Left hindlimb (tissue), 1 donor: ENCODE data around the gene GSTM3.
A peak's percentile ranks its signal among the peaks of the same experiment; 100 is the strongest.
"Not testable (repeated sequence)": the region's sequence is repeated elsewhere in the genome, so short reads cannot be mapped to it uniquely, and the experiment has no call there.

Experiments
- DNase-seq: peaks from one replicate; pipeline ENCODE4 v3.0.0-alpha.2; 2018

The GSTM3 gene

DNA sequence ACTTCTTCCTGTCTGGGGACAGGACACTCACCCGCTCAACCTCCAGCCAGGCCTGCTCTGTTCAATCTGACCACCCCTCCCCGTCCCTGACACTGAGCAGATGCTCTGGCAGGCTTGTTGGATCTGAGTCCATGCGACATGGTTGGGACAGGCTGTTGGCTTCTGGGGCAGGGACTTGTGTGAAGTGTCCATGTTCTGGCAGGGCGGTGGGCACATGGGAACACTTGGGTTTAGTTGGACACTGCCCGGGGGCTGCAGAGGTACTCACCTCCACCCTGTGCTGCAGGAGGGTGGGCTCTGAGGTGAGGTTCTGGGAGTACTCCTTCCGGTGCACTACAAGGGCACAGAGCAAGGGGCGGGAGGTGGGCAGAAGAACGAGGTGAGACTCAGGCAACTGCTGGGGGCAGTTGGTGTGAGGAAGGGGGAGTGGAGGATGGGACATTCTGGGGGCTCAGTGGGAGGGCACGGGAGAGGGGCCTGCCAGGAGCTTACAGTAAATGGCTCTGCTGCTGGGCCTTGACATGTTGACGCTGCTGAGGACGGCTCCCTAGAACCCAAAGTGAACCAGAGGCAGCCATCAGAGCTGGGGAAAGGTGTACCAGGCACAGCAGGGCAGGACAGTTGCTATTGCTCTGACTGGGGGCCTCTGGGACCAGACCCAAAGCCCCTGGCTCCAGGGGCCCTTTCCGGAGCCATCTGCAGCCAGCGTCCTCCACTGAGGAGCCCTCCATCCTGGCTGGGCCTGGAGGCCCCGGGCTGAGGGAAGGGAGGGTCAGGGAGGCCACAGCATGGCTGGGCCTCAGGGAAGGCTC is 20.6 kb upstream of the GSTM3 start:
- no peak for DNase-seq

DNA sequence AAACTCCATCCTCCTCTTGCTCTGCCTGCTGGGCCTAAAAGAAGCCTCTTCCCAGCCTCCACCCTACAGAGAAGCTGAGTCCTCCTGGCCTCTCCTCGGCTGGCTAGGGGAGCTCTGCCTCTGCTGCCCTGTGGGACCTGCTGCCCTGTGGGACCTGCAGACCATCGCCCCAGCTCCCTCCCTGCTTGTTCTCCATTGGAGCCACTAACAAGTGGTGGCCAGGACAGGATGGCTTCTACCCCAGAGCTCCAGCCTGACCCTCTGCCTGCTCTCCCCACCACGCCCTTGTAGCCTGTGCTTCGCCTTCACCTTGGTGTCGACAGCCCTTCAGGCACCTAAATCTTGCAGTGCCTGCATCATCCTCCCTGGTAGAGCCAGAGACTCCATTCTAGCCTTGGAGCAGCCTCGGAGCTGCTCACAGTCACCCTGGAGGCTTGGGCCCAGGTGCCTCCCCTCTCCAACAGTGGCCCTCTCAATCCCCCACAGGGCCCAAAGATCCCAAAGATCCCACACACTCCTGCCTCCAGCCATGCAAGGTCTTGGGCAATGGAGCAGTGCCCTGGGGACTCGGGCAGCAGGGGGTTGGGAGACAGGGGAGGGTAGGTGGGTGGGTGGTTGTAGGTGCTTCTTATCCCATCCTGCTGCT is 19.9 kb upstream of the GSTM3 start:
- DNase-seq: no peak

DNA sequence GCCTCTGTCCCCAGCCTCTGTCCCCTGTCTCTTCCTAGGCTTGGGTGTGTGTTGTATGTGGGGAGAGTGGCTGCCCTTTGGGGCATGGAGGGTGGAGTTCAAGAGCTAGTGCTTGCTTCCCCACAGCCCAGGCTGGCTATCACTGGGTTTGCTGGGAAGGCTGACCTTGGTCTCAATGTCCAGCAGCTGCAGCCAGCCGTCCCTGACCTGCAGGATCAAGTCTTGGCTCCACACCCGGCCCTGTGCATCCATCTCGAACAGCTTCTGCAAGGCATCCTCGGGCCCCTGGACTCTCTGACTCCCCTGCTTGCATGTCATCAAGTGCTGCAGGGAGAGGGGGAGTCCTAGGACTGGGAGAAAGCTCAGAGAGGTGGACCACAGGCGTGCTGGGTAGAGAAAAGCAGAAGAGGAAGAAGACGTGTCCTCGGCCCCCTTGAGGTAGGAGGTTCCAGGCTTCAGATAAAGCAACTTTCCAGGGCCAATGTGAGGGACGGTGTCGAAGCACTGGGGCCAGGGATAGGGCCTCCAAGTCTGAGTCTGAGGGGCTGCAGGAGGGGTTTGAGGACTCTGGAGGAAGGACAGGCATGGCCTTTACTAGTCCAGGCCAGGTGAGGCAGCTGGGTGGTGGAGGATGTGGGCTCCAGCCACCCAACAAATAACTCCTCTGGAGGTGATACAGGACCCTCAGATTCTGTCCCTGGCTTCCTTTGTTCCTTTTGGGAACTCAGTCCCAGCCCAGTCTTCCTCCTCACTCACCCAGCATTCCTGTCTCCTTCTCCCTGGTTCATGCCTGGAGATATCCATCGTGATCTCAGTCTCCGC is 18.9 kb upstream of the GSTM3 start:
- DNase-seq: no peak

DNA sequence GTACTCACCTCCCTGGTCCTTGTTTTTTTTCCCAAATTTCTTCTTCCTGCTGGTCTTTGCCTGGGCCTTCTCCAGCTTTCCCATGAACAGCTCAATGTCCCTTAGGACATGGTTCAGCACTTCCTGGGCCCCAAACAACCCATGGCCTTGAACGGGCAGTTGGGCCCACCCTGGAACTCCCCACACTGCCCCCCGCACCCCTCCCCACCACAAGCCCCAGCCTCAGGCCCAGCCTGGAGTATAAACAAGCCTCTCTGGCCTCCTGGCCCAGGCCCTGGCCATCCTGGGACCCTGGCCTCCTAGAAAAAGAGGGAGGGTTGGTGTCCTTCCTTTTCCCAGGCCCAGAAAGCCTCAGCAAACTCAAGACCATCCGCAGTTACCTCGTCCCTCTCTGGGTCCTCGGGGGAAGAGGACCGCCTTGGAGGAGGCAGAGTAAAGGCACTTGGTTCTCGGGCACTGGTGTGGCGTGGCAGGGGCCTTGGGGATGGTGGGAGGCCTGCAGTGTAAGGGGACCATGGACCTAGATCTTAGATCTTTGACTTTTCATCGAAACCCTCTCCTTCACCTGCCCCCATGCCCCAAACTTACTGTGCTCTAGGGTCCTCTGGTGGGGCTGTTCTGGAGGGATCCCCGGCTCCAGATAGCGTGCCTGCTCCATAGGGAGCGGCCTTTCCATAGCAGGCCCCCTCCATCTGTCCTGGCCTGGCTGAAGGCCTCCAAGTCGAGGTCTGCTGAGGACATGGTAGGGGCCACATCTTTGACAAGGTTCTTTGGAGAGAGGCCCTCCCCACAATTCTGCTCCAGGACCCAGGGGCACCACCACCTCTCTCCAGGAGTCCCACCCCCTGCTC is 17.3 kb upstream of the GSTM3 start:
- DNase-seq: no peak

DNA sequence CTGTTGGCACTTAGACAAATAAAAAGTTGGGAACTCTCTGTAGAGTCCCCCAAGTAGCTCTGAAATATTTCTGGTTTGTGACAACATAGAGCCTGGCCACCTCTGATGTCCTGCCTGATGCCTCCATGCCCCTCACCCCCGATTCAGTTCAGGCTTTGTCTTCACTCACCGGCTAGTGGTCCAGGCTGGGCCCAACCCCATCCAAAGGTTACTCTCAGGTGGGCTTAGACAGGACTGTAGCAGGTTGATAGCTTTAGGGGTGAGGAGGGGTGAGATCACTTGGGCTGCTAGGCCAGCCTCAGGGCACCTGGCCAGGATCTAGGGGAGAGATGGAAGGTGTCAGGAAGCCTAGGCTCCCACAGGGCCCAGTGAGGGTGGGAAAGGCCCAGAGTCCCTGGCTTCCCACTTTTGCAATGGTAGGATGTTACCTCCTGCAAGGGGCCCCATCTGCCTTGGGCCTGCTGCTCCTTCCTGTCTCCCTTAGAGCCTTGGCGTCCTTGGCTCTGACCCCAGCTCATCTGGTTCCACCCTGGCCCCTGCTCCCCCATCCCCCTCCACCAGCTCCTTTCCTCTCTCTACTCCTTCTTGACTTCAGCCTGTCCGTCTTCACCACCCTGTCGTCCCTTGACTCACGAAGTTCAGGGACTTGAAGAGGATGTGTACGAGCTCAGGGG is 16.1 kb upstream of the GSTM3 start:
- DNase-seq: no peak

DNA sequence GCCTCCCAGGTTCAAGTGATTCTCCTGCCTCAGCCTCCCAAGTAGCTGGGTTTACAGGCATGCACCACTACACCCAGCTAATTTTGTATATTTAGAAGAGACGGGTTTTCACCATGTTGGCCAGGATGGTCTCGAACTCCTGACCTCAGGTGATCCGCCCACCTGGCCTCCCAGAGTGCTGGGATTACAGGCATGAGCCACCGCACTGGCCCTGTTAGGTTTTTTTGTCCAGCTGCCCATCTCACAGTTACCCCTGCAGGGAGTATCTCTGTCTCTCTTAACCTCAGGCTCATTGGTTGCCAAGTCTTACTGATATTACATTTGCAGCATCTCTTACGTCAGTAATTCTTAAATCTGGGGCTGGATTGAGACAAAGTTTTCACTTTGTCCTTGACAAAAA is 15.5 kb upstream of the GSTM3 start:
- DNase-seq: not testable (repeated sequence)

DNA sequence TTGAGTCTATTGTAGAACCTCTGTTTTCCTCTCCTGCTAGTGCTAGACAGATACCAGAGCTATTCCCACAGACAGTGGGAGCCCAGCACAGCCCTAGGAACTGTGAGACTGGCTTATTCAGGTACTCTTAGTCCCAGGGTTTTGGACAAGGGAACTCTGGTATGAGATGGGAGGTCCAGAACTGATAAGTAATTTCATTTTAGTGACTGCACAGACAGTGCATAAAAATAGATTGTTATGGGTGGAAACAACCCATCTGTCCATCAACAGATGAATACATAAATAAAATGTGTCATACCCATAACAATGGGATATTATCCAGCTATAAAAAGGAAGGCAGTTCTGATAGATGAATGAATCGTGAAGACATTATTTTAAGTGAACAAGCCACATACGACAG is 13.9 kb upstream of the GSTM3 start:
- no peak for DNase-seq

DNA sequence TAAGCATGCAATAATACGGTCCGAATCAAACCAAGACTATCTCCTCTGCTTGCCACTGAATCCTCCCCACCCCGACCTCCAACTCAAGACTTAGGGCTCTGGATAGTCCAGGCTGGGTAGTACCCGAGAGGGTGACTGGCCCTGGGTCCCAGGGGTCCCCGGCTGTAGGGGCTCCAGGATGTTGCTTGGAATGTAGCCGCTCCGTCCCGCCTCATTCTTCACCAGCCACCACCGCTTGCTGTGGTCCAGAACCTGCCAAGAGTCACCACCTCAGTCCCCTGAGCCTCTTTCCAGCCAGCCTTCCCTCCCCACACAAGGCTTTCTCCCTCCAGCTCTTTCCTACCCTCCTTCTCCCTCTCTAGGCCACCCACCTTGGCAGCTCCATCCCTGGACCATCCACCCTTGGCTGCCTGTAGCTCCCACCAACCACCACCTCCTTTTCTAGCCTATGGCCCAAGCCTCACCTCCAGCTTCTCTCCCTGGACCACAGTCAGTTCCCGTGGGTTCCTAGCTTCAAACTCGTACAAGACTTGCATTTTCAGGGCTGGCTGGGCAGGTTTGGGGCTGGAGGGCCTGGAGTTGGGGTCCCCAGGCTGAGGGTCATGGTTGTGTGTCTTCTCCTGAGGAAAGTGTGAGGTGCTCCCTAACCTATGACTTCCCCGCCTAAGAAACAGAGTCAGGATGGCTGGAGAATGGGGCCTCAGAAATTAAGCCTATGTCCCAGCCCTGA is 10.9 kb upstream of the GSTM3 start:
- DNase-seq: no peak

DNA sequence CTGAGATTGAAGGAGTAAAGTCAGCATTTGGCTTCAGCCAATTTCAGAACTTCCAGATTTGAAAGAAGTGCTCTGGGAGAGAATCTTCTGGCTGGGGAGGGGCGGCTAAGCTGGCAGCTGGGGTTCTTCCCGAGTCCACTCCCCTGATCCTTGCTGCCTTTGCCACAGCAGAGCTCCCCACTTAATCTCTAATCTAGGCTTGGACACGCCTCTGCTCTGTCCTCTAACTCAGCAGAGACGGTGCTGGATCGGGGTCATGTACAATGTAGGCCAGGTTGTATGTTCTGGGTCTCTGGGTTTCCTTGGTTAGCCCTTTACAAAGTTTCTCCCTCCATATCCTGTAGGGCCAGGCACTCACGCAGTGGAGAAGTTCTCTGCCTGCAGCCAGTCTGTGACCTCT is 10.1 kb upstream of the GSTM3 start:
- DNase-seq: no peak

DNA sequence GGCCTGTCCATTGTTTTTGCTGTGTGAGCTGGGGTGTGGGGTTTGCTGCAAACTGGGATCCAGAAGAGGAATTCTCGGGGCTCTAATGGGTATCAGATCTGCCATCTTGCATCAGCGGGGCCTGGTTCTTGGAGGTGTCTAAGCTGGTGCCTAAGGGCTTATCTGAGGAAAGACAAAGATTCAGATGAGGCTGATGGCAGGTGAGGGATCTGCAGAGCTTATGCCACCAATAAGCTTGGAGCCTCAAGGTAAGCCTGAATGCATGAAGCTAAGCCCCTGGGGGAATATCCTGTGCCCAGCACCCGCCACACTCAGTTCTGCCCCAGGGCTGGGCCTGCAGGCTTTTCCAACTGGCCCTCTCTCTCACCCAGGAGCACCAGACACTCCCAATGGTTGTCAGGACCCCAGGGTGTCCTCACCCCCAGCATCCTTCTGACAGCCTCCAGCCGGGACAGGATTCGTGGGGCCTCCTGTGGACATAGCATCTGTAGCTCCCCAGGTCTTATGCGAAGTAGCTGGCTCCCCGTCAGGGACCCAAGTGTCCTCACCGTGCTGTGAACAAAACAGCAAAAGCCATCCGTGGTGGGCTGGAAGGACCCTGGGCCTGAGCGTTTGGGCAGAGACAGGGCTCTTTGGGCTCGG is 9.5 kb upstream of the GSTM3 start:
- DNase-seq: no peak

DNA sequence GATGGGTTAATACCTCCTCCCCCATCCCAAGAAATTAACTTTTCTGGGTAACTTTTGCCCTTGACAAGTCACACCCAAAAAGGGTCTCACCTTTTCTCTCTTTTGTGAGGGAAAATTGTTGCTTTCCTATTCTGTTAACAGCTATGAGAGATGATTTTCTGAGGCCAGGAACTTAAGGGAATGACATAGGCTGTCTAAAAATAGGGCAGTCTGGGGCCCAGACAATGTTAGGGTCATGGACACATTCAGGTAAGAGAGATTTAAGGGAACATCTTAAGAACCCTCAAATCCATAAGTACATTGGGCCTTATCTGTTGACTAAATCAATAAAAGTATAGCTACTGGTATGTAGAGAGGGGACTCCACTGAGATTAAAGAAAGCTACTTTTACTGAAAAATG is 8.4 kb upstream of the GSTM3 start:
- no peak for DNase-seq

DNA sequence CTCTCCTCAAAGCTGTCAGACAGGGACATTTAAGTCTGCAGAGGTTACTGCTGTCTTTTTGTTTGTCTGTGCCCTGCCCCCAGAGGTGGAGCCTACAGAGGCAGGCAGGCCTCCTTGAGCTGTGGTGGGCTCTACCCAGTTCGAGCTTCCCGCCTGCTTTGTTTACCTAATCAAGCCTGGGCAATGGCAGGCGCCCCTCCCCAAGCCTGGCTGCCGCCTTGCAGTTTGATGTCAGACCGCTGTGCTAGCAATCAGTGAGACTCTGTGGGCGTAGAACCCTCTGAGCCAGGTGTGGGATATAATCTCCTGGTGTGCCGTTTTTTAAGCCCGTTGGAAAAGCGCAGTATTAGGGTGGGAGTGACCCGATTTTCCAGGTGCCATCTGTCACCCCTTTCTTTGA is 7.5 kb upstream of the GSTM3 start:
- DNase-seq: not testable (repeated sequence)

DNA sequence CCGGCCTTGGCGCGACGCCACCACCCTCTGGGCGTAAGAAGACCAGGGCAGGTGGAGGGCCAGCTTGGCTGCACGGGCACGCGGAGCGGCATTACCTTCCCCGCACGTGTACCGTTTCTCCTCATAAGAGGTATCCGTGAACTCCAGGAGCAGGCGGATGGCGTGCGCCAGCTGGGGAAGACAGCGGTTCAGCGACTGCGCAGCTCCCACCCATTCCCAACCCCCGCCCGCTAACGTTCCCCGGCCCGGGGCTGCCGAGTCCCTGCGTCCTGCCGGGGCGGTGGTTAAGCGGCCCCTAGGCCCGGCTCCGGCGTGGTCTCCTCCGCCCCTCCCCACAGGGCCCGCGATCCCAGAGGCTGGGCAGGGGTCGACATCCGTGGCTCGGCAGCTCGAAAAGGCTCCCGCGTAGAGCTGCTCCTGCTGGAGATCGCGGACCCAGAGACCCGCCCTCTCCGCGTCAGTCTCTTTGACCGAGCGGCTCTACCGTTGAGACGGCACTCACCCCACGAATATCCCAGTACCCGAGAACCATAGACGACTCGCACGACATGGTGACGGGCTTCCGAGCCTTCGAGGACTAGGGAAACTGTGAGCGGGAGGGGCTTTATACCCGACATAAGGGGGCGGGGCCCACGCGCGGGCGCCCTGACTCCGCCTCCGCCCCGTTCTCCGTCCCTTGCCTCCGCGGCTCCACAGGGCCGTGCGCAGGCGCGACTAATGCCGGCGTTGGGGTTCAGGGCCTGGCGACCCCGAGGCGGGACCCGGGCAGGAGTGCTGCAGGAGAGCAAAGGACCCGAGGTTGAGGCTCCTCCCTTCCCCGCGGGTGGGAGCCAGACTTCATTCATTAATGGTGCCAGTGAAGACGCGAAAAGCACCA is 862 bp downstream of the GSTM3 start:
- peak; percentile 85 for DNase-seq

DNA sequence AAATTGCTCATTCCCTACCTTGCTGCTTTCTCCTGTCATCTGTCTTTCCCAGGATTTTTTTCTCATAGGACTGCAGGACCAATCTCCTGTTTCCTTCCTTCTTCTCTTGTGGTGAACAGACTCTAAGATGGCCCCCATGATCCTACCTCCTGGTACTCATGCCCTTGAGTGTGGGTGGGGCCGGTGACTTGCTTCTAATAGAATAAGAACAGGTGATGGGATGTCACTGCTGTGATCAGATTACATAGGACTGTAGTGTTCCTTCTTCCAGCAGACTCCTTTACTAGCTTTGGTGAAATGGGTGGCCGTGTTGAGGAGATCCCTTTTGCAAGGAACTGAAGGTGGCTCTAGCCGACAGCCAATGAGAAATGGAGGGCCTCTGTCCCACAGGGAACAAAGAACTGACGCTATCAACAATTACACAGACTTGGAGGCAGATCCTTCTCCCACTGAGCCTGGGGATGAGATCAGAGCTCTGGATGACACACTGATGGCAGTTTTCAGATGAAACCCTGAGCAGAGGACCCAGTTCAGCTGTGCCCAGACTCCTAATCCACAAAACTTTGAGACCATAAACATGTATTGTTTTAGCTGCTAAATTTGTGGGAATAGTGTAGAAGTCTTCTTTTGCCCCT is 7.5 kb downstream of the GSTM3 start:
- DNase-seq: no peak

DNA sequence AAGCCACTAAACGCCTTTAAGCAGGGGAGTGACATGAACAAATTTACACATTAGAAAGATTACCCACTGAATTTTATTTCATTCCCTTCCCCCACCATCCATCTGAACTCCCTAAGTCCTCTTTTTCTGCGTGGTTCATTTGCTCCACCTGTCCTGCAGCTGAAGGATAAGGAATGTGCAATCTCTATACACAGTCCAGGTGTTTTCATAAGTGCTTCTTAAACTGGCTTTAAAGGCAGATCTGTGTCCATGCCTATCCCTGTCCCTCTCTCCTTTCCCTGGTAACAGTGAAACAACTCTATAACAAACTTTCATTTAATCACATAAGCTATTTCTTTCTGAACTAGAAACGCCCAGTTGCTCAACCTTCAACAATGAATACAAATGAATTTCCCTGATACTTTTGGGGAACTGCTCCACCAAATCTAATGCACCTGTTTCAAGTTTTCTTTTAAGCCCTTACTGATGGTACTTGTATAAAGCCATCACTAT is 8.4 kb downstream of the GSTM3 start:
- DNase-seq: no peak

DNA sequence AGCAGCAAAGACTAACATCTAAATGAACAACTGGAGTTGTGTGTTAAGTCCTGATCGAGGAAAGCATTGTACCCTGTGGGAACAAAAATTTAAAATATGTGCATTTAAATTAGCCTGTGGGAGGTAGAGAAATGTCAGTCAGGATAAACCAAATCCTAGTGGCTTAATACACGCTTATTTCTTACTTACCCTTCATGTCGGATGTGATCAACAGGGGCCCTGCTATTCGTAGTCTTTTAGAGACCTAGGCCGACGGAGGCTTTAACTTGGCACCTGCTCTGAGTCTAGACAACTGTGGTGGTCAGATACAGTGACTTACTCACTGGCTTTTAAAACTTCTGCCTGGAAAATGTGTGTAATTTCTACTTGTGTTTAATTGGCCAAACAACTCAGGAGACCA is 10.2 kb downstream of the GSTM3 start:
- DNase-seq: no peak

DNA sequence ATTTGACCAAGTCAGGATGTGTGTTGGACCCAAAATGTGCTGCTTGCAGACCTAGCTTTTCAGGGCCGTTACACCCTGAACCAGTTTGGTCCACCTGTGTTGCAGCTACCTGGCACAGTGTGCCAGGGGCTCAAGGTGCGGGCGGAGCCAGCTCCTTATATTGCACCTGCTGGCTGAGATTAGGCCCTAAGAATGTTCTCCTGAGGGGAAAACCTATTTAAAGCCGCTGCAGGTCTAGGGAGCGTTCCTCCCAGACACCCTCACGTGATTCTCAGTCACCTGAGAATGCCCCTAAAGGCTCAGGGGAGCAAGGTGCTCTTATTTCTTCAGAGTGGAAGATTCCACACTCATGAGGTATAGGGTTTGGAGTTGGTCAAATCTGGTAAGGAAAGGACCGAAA is 12.0 kb downstream of the GSTM3 start:
- DNase-seq: no peak

DNA sequence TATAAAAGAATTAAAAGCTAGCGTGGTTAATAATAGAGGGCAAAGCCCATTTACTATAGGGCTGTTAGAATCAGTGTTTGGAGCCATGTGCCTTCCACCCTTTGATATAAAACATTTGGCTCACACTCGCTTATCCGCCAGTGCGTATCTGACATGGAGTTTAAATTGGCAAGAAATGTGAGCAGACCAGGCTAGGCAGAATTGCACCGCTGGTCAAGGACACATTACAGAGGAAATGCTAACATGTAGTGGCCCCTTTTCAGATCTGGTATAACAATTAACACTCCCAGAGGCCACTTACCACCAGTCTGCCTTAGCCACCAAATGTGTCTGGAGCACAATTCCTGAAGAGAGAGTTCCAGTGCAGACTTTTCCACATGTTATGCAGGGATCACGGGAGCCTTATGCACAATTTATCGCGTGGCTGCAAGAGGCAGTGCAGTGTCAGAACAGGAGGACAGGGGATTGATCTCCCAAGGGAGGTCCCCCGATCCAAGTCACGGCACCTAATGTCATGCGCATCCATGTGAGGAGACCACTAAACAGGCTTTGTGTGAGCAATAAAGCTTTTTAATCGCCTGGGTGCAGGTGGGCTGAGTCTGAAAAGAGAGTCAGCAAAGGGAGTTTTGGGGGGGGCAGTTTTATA is 14.0 kb downstream of the GSTM3 start:
- no peak for DNase-seq

DNA sequence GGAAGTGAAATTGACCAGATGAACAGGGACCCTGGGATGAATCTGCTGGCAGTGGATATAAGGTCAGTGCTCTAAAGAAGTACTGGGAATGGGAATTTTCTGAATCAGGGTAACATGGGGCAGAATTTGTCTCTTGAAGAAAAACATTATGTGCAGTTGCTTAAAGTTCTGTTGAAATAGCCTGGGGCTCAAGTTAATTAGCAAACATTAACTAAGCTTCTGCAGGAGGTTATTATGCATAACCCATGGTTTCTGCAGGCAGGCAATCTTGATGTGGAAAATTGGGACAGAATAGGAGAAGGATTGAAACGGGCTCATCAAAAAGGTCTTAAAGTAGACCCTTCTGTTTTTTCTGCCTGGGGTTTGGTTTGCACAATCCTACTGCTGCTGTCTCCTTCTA is 14.8 kb downstream of the GSTM3 start:
- DNase-seq: no peak
